Measurements from ENCODE around the gene OGFR.

OGFR gene

DNA sequence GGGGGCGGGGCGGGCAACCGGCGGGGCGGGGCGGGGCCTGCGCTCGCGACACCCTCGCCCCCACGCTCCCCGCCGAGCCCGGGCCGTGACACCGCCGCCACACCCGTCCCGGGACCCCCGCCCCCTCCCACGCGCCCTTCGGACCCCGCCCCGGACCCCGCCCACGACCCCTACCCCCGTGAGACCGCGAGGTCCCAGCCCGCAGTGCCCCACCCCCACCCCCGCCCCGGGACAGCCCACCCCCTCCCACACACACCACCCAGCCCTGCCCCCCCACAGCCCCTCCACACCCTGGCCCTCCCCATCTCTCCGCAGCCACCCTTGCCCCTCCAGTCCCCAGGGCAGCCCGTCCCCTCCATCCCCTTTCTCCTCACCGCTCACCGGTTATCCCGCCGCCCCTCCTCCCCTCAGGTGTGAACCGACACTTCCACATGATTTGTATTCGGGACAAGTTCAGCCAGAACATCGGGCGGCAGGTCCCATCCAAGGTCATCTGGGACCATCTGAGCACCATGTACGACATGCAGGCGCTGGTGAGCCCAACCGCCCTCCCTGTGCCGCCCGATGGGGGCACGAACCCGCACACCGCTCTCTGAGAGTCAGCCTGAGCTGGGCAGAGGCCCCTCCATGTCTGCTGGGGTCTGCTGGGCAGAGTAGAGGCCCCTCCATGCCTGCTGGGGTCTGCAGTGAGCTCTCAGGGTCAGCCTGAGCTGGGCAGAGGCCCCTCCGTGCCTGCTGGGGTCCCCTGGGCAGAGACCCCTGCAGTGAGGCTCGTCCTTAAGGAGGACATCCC, 7.7 kb upstream of the OGFR start:
- Mint-ChIP-seq H3K36me3 (peaks cover 19 to 34% of the 10 kb centered on the region in 2 donors), H3K9me3 (no peaks in the 10 kb centered on the region), H3K4me3 (peak overlapping the region; percentile 89 to 90), H3K4me1 (peaks cover 31 to 53% of the 10 kb centered on the region in 2 donors), H3K27ac (peak overlapping the region; percentile 95), H3K27me3 (no peaks in the 10 kb centered on the region)
- no peak for DNase-seq
- no peak for ATAC-seq (replicated peaks)

GRCh38 chr20:62797671-62798532, 6.7 kb upstream of the OGFR start:
- no peaks in the 10 kb centered on the region for H3K27me3 Mint-ChIP-seq
- DNase-seq (no peak), ATAC-seq (replicated peaks) (no peak)
- peak overlapping the region; percentile 49 for H3K27ac Mint-ChIP-seq
- H3K4me1 Mint-ChIP-seq, result peaks cover 30 to 50% of the 10 kb centered on the region in 2 donors
- peaks cover 19 to 34% of the 10 kb centered on the region in 2 donors for H3K36me3 Mint-ChIP-seq
- no peaks in the 10 kb centered on the region for H3K9me3 Mint-ChIP-seq
- H3K4me3 Mint-ChIP-seq, result peak overlapping the region; percentile 89 to 90

GRCh38 chr20:62799036-62799435, 5.6 kb upstream of the OGFR start:
- no peaks in the 10 kb centered on the region for H3K27me3 Mint-ChIP-seq
- H3K4me3 Mint-ChIP-seq, result no peak overlapping the region
- no peak for DNase-seq
- H3K36me3 Mint-ChIP-seq, result peaks cover 19 to 34% of the 10 kb centered on the region in 2 donors
- ATAC-seq (replicated peaks), result no peak
- H3K27ac Mint-ChIP-seq, result no peak overlapping the region
- H3K9me3 Mint-ChIP-seq, result no peaks in the 10 kb centered on the region
- peaks cover 27 to 42% of the 10 kb centered on the region in 2 donors for H3K4me1 Mint-ChIP-seq

GRCh38 chr20:62799459-62799858, 5.2 kb upstream of the OGFR start:
- Mint-ChIP-seq H3K27ac (no peak overlapping the region), H3K9me3 (no peaks in the 10 kb centered on the region), H3K36me3 (peaks cover 19 to 34% of the 10 kb centered on the region in 2 donors), H3K27me3 (no peaks in the 10 kb centered on the region), H3K4me1 (peaks cover 29 to 45% of the 10 kb centered on the region in 2 donors), H3K4me3 (no peak overlapping the region)
- ATAC-seq (replicated peaks), result no peak
- DNase-seq, result no peak

- ATAC-seq (replicated peaks) (no peak), DNase-seq (no peak)
- Mint-ChIP-seq H3K27ac (no peak overlapping the region), H3K36me3 (peaks cover 20 to 38% of the 10 kb centered on the region in 2 donors), H3K9me3 (no peaks in the 10 kb centered on the region), H3K4me1 (peaks cover 29 to 41% of the 10 kb centered on the region in 2 donors), H3K4me3 (no peak overlapping the region), H3K27me3 (no peaks in the 10 kb centered on the region)
Observed at GRCh38 chr20:62799873-62800272, 4.8 kb upstream of the OGFR start.

DNA sequence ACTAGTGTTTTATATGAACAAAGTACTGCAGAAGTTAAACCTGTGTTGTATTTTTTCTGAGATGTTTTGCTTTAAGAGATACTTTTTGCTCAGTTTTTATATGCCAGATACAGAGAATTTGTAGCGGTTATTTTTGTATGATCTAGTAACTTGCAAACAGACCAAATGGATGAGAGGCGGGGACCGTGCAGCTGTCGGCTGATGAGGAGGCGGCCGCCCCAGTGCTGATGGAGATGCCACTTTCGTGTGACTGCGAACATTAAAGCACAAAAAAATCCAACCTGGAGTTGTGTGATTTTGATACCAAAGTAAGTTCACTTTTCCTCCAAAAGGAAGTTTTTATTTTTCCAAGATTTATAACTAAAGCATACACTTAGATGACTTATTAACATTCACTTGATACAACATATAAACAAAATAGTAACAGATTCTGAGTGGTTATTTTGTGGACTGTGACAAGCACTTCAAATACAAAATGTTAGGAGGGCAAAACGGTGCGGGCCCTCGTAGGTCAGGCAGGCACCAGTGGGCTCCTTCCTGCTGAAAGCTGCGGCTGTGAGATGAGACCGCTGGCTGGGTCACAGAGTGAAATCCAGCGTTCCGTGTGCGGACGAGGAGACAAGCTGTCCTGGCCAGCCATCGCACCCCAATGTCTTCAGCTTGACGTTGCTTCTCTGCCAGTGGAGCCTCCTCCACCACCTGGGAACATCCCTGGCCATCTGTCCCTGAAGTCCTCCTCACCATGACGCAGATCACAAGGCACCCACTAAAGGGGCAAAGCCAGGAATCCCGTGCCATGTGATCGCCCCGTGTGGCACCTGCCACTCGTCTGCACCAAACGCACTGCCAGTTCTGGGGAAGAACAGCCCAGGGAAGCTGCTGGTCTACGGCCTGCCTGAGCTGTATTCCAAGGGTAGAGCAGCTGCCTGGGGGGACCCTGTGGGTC, 4.0 kb upstream of the OGFR start:
- peaks cover 29 to 38% of the 10 kb centered on the region in 2 donors for H3K4me1 Mint-ChIP-seq
- no peaks in the 10 kb centered on the region for H3K9me3 Mint-ChIP-seq
- ATAC-seq (replicated peaks) (no peak), DNase-seq (no peak)
- H3K36me3 Mint-ChIP-seq, result peaks cover 23 to 38% of the 10 kb centered on the region in 2 donors
- no peak overlapping the region for H3K27ac Mint-ChIP-seq
- H3K4me3 Mint-ChIP-seq, result peak overlapping the region in 1 of 2 donors; percentile 15
- no peaks in the 10 kb centered on the region for H3K27me3 Mint-ChIP-seq

DNA sequence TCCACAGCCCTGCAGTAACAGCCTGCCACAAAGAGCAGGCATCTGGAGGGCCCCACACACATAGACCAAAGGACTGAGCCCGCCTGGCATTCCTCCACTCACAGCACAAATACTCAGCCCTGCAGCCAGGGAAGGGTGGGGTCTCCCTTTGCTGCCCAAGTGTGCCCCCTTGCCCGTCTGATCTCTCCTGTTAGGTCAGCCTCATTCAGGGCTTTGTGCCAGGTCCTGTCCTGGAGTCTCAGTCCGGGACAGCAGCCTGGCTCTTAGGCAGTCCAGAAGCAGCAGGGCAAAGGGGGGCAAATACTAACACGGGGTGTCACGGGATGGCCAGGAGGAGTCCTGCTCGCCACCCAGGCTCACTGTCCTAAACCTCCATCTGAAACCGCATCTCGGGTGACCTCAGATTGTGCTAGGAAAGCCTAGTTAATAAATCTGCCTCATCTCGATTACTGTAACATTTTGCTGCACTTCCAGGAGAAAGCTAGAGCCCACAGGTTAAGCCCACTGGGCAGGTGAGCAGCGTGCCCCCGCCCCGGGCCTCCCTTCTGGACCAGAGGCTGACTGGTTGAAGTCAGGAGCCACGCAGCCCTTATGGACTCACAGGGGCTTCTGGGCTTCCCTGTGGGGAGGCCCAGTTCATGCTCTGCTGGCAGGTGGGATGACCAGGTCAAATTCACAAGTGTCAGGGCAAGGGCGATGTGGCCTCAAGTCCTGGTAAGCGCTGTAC, 3.2 kb upstream of the OGFR start:
- no peak overlapping the region for H3K4me3 Mint-ChIP-seq
- H3K27ac Mint-ChIP-seq, result no peak overlapping the region
- peaks cover 32 to 41% of the 10 kb centered on the region in 2 donors for H3K4me1 Mint-ChIP-seq
- peaks cover 23 to 38% of the 10 kb centered on the region in 2 donors for H3K36me3 Mint-ChIP-seq
- H3K9me3 Mint-ChIP-seq, result no peaks in the 10 kb centered on the region
- no peaks in the 10 kb centered on the region for H3K27me3 Mint-ChIP-seq
- no peak for DNase-seq
- ATAC-seq (replicated peaks), result no peak

- Mint-ChIP-seq H3K27me3 (no peaks in the 10 kb centered on the region), H3K4me3 (no peak overlapping the region), H3K36me3 (peaks cover 27 to 43% of the 10 kb centered on the region in 2 donors), H3K27ac (no peak overlapping the region), H3K4me1 (peaks cover 35 to 45% of the 10 kb centered on the region in 2 donors), H3K9me3 (no peaks in the 10 kb centered on the region)
- DNase-seq, result no peak
- no peak for ATAC-seq (replicated peaks)
Observed at GRCh38 chr20:62802026-62802712, 2.5 kb upstream of the OGFR start.

DNA sequence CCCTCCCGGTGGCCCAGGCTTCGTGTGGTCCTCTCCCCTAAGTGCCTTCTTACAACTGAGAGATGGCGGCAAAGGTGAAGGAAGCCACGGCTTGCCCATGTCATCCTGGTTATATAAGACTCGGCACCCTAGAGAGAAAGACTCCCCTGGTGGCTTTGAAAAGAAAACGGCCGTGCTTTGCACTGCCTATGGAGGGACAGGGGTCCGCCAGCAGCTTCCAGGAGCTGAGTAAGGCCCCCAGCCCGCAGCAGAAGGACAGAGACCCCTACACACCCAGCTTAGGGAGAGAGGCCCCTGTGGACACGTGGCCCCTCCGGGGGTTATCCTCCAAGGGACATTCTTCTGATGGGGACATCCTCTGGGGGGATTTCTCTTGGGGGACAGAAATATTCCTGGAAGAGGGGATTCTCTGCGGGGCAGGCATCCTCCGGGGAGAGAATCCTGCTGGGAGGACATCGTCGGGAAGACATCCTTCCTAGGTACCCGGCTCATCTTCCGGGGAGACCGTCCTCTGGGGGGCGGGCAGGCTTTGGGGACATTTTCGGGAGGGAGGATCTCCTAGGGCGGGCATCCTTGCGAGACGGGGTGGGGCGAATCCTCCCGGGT, 511 bp upstream of the OGFR start:
- no peaks in the 10 kb centered on the region for H3K27me3 Mint-ChIP-seq
- peak overlapping the region; percentile 92 for H3K27ac Mint-ChIP-seq
- ATAC-seq (replicated peaks) (peak; percentile 17 to 41), DNase-seq (no peak)
- peaks cover 28 to 39% of the 10 kb centered on the region in 2 donors for H3K36me3 Mint-ChIP-seq
- H3K4me1 Mint-ChIP-seq, result peaks cover 29 to 41% of the 10 kb centered on the region in 2 donors
- H3K9me3 Mint-ChIP-seq, result no peaks in the 10 kb centered on the region
- H3K4me3 Mint-ChIP-seq, result peak overlapping the region; percentile 84 to 88

DNA sequence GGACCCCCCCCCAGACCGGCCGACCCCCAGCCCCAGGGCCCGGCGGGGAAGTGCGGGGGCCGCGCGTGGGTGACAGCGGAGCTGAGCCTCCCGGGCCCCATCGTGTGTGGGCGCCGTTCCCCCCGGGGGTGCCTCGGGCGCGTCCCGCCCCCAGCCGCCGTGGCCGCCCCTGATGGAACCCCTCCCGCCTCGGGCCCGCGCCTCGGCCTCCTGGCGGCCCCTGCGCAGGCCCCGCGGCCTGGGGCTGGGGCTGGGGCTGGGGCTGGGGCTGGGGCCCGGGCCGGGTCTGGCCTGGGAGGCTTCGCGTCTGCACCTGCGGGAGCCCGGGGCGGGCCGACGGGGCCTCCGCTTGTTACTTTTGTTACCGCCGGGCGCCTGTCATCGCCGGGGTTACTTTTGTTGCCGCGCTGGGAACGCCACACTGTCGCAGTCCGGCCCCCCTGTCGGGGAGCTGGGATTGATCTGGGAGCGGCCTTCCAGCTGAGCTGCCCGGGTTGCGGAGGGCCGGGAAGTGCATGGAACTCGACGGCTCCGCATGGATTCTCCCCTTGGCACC, 598 bp downstream of the OGFR start:
- DNase-seq (no peak), ATAC-seq (replicated peaks) (peak; percentile 55 to 58)
- Mint-ChIP-seq H3K36me3 (peaks cover 22 to 40% of the 10 kb centered on the region in 2 donors), H3K27ac (peak overlapping the region; percentile 31), H3K4me1 (peaks cover 29 to 39% of the 10 kb centered on the region in 2 donors), H3K4me3 (peak overlapping the region; percentile 86 to 91), H3K9me3 (no peaks in the 10 kb centered on the region), H3K27me3 (no peaks in the 10 kb centered on the region)

GRCh38 chr20:62805711-62806382, 1.2 kb downstream of the OGFR start:
- H3K27ac Mint-ChIP-seq, result peak overlapping the region; percentile 85
- H3K9me3 Mint-ChIP-seq, result no peaks in the 10 kb centered on the region
- no peak for DNase-seq
- peak in 1 of 2 donors; percentile 5 for ATAC-seq (replicated peaks)
- H3K36me3 Mint-ChIP-seq, result peaks cover 24 to 39% of the 10 kb centered on the region in 2 donors
- H3K4me1 Mint-ChIP-seq, result peaks cover 29 to 39% of the 10 kb centered on the region in 2 donors
- no peaks in the 10 kb centered on the region for H3K27me3 Mint-ChIP-seq
- H3K4me3 Mint-ChIP-seq, result peak overlapping the region; percentile 86 to 91
